Measurements from ENCODE around the gene HSBP1L1.
"Not testable (repeated sequence)": the region's sequence is repeated elsewhere in the genome, so short reads cannot be mapped to it uniquely, and the experiment has no call there.

The HSBP1L1 gene

GRCh38 chr18:79987566-79987965, 23.1 kb downstream of the HSBP1L1 start:
- no peak for DNase-seq

- DNase-seq = peak; percentile 33 to 55
These were observed 23.6 kb downstream of the HSBP1L1 start for GRCh38 chr18:79988071-79988450.

GRCh38 chr18:79988451-79989194, 24.2 kb downstream of the HSBP1L1 start, which contains the start of gene TXNL4A:
Gene TXNL4A, minus strand, starts transcription at chr18:79988563. Its CDS starts 171 bp downstream, at chr18:79988392.
- peak; percentile 79 to 82 for DNase-seq

DNA sequence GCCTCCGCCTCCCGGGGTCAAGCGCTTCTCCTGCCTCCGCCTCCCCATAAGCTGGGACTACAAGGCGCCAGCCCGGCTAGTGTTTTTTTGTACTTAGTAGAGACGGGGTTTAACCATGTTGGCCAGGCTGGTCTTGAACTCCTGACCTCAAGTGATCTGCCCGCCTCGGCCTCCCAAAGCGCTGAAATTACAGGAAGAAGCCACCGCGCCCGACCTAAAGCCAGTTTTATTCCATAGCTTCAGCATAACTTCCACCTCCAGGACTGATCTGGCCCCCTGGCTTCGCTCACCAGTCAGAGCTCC, 24.7 kb downstream of the HSBP1L1 start:
- no peak for DNase-seq

GRCh38 chr18:79991494-79991893, 27.1 kb downstream of the HSBP1L1 start:
- DNase-seq = no peak

- not testable (repeated sequence) for DNase-seq
These were observed 35.3 kb downstream of the HSBP1L1 start for GRCh38 chr18:79999701-80000100.

DNA sequence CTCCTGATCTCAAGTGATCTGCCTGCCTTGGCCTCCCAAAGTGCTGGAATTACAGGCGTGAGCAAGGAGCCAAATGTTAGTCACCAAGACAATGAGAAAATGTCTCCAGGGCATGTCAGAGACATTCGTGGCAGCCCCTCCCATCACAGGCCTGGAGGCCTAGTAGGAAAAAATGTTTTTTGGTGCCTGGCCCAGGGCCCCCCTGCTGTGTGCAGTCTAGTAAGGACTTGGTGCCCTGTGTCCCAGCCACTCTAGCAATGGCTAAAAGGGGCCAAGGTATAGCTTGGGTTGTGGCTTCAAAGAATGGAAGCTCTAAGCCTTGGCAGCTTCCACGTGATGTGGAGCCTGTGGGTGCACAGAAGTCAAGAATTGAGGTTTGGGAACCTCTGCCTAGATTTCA, 36.4 kb downstream of the HSBP1L1 start:
- DNase-seq = no peak

DNA sequence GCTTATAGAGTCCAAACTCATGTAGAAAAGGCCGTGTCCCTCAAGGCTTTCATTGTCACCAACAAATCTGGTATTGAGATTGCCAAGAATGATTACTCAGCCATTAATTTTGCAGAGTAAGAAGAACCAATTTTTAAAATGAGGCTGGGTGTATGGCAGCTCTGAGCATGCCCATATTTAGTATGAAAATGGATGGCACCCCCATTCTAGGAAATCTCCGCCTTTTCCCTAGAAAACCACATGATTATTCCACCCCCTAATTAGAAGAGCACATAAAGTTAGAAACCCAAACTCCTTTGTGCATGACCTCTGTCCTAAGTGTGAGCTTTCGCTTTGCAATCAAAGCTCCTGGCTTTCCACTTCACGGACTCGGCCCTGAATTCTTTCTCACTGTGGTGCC, 38.0 kb downstream of the HSBP1L1 start:
- no peak for DNase-seq

GRCh38 chr18:80004600-80005342, 40.3 kb downstream of the HSBP1L1 start:
- DNase-seq = no peak

- DNase-seq = no peak
These were observed 42.3 kb downstream of the HSBP1L1 start for GRCh38 chr18:80006724-80007123.

DNA sequence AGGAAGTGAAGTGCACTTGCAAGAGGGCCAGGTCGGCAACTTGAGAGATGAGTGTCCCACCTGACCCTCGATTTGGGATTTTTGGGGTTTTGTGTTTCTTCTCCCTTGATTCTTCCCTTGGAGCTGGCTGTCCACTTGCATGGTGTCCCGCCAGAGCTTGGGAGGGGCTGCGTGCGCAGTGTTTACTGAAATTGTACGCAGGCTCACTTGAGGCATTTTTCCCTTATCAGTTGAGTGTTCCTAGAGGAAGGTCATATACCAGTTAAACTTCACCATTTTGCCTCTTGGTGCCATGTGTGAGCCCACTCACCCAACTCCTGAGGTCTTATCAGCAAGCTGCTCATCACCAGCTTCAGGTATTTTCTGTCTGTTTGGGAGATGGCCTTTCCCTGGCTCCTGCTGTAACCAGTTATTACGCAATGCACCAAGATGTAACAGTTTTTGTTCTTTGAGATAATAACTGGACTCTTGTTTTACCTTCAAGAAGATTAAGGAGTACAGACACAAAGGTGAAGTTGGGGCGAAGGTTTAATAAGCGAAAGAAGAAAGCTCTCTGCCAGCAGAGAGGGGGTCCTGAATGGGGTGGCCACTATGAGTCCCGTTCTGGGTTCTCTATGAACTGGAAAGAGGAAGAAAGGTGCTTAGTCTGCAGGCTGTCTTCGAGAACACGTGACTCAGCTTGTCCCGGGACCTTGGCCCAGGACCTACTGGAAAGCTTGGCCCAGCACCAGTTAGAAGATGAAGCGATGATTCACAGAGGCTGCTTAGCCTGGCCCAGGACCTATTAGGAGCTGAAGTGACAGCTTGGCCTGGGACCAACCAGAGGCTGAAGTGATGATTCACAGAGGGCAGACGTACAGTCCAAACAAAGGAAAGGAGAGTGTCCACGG, 45.5 kb downstream of the HSBP1L1 start:
- DNase-seq = no peak

GRCh38 chr18:80010551-80010906, 46.1 kb downstream of the HSBP1L1 start:
- DNase-seq = no peak

GRCh38 chr18:80011496-80012137, 47.2 kb downstream of the HSBP1L1 start:
- not testable (repeated sequence) for DNase-seq

DNA sequence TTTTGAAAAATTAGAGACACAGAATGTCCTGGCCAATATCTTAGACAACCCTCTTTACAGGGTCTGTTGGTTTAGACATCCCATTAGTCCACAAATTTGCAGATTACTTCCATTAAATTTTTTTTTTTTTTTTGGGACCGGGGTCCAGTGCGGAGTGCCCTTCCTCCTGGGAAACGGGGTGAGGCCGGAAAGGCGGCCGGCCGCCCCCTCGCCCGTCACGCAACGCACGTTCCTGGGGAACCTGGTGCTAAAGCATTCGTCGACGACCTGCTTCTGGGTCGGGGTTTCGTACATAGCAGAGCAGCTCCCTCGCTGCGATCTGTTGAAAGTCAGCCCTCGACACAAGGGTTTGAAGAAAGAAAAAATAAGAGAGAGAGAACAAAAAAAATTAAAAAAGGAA, 48.3 kb downstream of the HSBP1L1 start:
- no peak for DNase-seq
